ENCODE measurements around the gene DMXL2. TPM values are rescaled to one million over a fixed set of nuclear protein-coding genes. Genes with fewer than 3 reads are reported as not detected.

Gene DMXL2
- total RNA-seq, 1 experiment from 2014 or later, result 10.9 TPM

GRCh38 chr15:51558411-51558810 is 64.2 kb downstream of the DMXL2 start:
- Histone ChIP-seq H2AFZ (ENCODE audit: low read length) (no peak overlapping the region), H3K27ac (ENCODE audit: low read length) (no peak overlapping the region), H4K20me1 (ENCODE audit: low read length) (no peaks in the 10 kb centered on the region), H3K27me3 (ENCODE audit: low read length) (no peaks in the 10 kb centered on the region), H3K4me2 (ENCODE audit: low read length) (no peak overlapping the region), H3K4me1 (ENCODE audit: insufficient read depth, low read length) (no peaks in the 10 kb centered on the region), H3K9me2 (replicated peaks; ENCODE audit: low read length) (no peaks in the 10 kb centered on the region), H3K79me2 (ENCODE audit: low read length) (no peaks in the 10 kb centered on the region), H3K4me3 (ENCODE audit: low read length) (no peak overlapping the region), H3K36me3 (ENCODE audit: low read depth, low read length) (no peaks in the 10 kb centered on the region), H3K9me3 (ENCODE audit: low read length) (no peaks in the 10 kb centered on the region), H3K9ac (ENCODE audit: low read length) (no peak overlapping the region), H3F3A (ENCODE audit: low read length, unreplicated experiment) (no peaks in the 10 kb centered on the region)
- DNase-seq, result no peak
- no TSS peak for BruUV-seq (replicated peaks)
- no peak for ATAC-seq
- CTCF ChIA-PET, result no interaction called here
- POLR2A ChIA-PET (ENCODE audit: unreplicated experiment), result no interaction called here
- intact Hi-C loops (cut with micrococcal nuclease), result no loop called here
- no peak for TF ChIP-seq EZH2 (IDR thresholded peaks at IDR 0.05; ENCODE audit: low read length, unreplicated experiment)
- TF ChIP-seq CTCF (conservative IDR thresholded peaks at IDR 0.05; ENCODE audit: low read depth, low read length), result no peak
- no peak for TF ChIP-seq EZH2phosphoT487 (IDR thresholded peaks at IDR 0.05; ENCODE audit: borderline replicate concordance, low read length)

GRCh38 chr15:51550841-51551240 is 71.7 kb downstream of the DMXL2 start:
- no peaks in the 10 kb centered on the region for H3K36me3 ChIP-seq (ENCODE audit: low read depth, low read length)
- H3K79me2 ChIP-seq (ENCODE audit: low read length), result no peaks in the 10 kb centered on the region
- H3K27ac ChIP-seq (ENCODE audit: low read length), result no peak overlapping the region
- CTCF ChIA-PET, result no interaction called here
- intact Hi-C loops (cut with micrococcal nuclease), result no loop called here
- H4K20me1 ChIP-seq (ENCODE audit: low read length), result no peaks in the 10 kb centered on the region
- H3K4me1 ChIP-seq (ENCODE audit: insufficient read depth, low read length), result no peaks in the 10 kb centered on the region
- no peak overlapping the region for H3K9ac ChIP-seq (ENCODE audit: low read length)
- POLR2A ChIA-PET (ENCODE audit: unreplicated experiment), result no interaction called here
- H3K9me3 ChIP-seq (ENCODE audit: low read length), result no peaks in the 10 kb centered on the region
- no peak overlapping the region for H3K4me3 ChIP-seq (ENCODE audit: low read length)
- no peaks in the 10 kb centered on the region for H3K27me3 ChIP-seq (ENCODE audit: low read length)
- ATAC-seq (no peak), DNase-seq (no peak)
- BruUV-seq (replicated peaks), result no TSS peak
- no peak overlapping the region for H2AFZ ChIP-seq (ENCODE audit: low read length)
- no peaks in the 10 kb centered on the region for H3F3A ChIP-seq (ENCODE audit: low read length, unreplicated experiment)
- H3K4me2 ChIP-seq (ENCODE audit: low read length), result no peak overlapping the region
- no peaks in the 10 kb centered on the region for H3K9me2 ChIP-seq (replicated peaks; ENCODE audit: low read length)
- no peak for TF ChIP-seq EZH2 (IDR thresholded peaks at IDR 0.05; ENCODE audit: low read length, unreplicated experiment)
- no peak for TF ChIP-seq CTCF (conservative IDR thresholded peaks at IDR 0.05; ENCODE audit: low read depth, low read length)
- TF ChIP-seq EZH2phosphoT487 (IDR thresholded peaks at IDR 0.05; ENCODE audit: borderline replicate concordance, low read length), result no peak

GRCh38 chr15:51547656-51548055 is 74.9 kb downstream of the DMXL2 start:
- Histone ChIP-seq H3K4me3 (ENCODE audit: low read length) (no peak overlapping the region), H3K36me3 (ENCODE audit: low read depth, low read length) (no peaks in the 10 kb centered on the region), H3K9ac (ENCODE audit: low read length) (no peak overlapping the region), H3K79me2 (ENCODE audit: low read length) (no peaks in the 10 kb centered on the region), H3F3A (ENCODE audit: low read length, unreplicated experiment) (no peaks in the 10 kb centered on the region), H3K4me2 (ENCODE audit: low read length) (no peak overlapping the region), H3K9me2 (replicated peaks; ENCODE audit: low read length) (no peaks in the 10 kb centered on the region), H4K20me1 (ENCODE audit: low read length) (no peaks in the 10 kb centered on the region), H3K9me3 (ENCODE audit: low read length) (no peaks in the 10 kb centered on the region), H3K4me1 (ENCODE audit: insufficient read depth, low read length) (no peaks in the 10 kb centered on the region), H3K27ac (ENCODE audit: low read length) (no peak overlapping the region), H2AFZ (ENCODE audit: low read length) (no peak overlapping the region), H3K27me3 (ENCODE audit: low read length) (no peaks in the 10 kb centered on the region)
- ChIA-PET CTCF (no interaction called here), POLR2A (ENCODE audit: unreplicated experiment) (no interaction called here)
- TF ChIP-seq EZH2 (IDR thresholded peaks at IDR 0.05; ENCODE audit: low read length, unreplicated experiment) (no peak), EZH2phosphoT487 (IDR thresholded peaks at IDR 0.05; ENCODE audit: borderline replicate concordance, low read length) (no peak), CTCF (conservative IDR thresholded peaks at IDR 0.05; ENCODE audit: low read depth, low read length) (no peak)
- no TSS peak for BruUV-seq (replicated peaks)
- ATAC-seq (no peak), DNase-seq (no peak)
- intact Hi-C loops (cut with micrococcal nuclease), result no loop called here

Measured in PC-3 (cell line).